HCT116 (cell line): ENCODE measurements around the gene ARHGAP23. TPM values are rescaled to one million over a fixed set of nuclear protein-coding genes. Genes with fewer than 3 reads are reported as not detected.

ENCODE experiments used
- ATAC-seq: fragments of 200-7000 bp; cut with Tn5 transposase; 2 replicates; pipeline ENCODE4 v1.9.1; 2020; ENCODE audit warnings: mild to moderate bottlenecking, moderate library complexity
- BruUV-seq: library from RNA; stranded (reverse); fragments of 400-500 nt; replicated peaks from 2 replicates; lab custom pipeline; 2021; lab: Mats Ljungman, UMichigan
- CTCF ChIA-PET: fragments of 300-600 bp; sonication (Branson Sonifier 250); formaldehyde crosslinking; loops from one replicate; lab custom pipeline; 2021; ENCODE audit warnings: antibody characterized with exemption; lab: Charles Lee
- POLR2A ChIA-PET: fragments of 300-600, 350-600 bp; sonication (Branson Sonifier 250); formaldehyde crosslinking; loops from one replicate; lab custom pipeline; 2021; ENCODE audit warnings: antibody characterized with exemption; lab: Charles Lee
- RAD21 ChIA-PET, 2 experiments: fragments of 300-600 bp; sonication (Branson Sonifier 250); formaldehyde crosslinking; loops; one replicate each; lab custom pipeline; 2023; ENCODE audit warnings: low total read pairs in 2 of 2; ENCODE audit not compliant: uncharacterized antibody in 2 of 2, unreplicated experiment in 2 of 2, low non-redundant PET in 1 of 2; lab: Charles Lee
- DNase-seq: peaks from one replicate; pipeline ENCODE4 v3.0.0-alpha.2; 2010; ENCODE audit warnings: low read depth, low spot score
- H2AFZ ChIP-seq: fragments of 200-600 bp; shearing (Covaris generic), sonication (generic); 2 replicates; pipeline ENCODE4 v1.6.1; 2017; ENCODE audit warnings: low read depth, mixed run types, mixed read lengths, antibody characterized with exemption, low read length; ENCODE audit not compliant: poor library complexity, severe bottlenecking
- H3K27ac ChIP-seq: 2 replicates; pipeline ENCODE4 v1.5.1; 2012; ENCODE audit warnings: low read depth, low read length
- H3K27me3 ChIP-seq: fragments of 200-600 bp; sonication (generic); 2 replicates; pipeline ENCODE4 v1.6.1; 2016; ENCODE audit warnings: mixed run types, low read length, mixed read lengths; ENCODE audit not compliant: insufficient read depth
- H3K36me3 ChIP-seq, 2 experiments: fragments of 200-500 bp in 1 of 2; fragments of 200-600 bp in 1 of 2; sonication (Bioruptor generic) in 1 of 2; sonication (generic) in 1 of 2; 2 replicates each; pipeline versions ENCODE4 v1.5.1 to v1.6.1; 2014 to 2016; ENCODE audit warnings: low read length in 2 of 2, inconsistent platforms in 1 of 2, mixed read lengths in 1 of 2, mixed run types in 1 of 2; ENCODE audit not compliant: insufficient read depth in 2 of 2, control insufficient read depth in 1 of 2
- H3K4me1 ChIP-seq, 2 experiments: fragments of 200-600 bp in 1 of 2; sonication (generic) in 1 of 2; 2 replicates each; pipeline versions ENCODE4 v1.5.1 to v1.6.1; 2012 to 2017; ENCODE audit warnings: low read length in 2 of 2, inconsistent platforms in 1 of 2, mild to moderate bottlenecking in 1 of 2, mixed read lengths in 1 of 2, mixed run types in 1 of 2, moderate library complexity in 1 of 2; ENCODE audit not compliant: insufficient read depth in 2 of 2, control insufficient read depth in 1 of 2
- H3K4me2 ChIP-seq: fragments of 200-600 bp; sonication (generic); 2 replicates; pipeline ENCODE4 v1.6.1; 2017; ENCODE audit warnings: mixed run types, low read length, mixed read lengths
- H3K4me3 ChIP-seq, 2 experiments: fragments of 200-600 bp in 1 of 2; sonication (generic) in 1 of 2; replicated peaks in 1 of 2; 2 replicates each; pipeline ENCODE4 v1.5.1; 2011 to 2016; ENCODE audit warnings: low read length in 2 of 2, control low read depth in 1 of 2, low read depth in 1 of 2, mild to moderate bottlenecking in 1 of 2, mixed read lengths in 1 of 2, mixed run types in 1 of 2
- H3K79me2 ChIP-seq: fragments of 200-600 bp; sonication (generic); 2 replicates; pipeline ENCODE4 v1.6.1; 2017; ENCODE audit warnings: mild to moderate bottlenecking, mixed run types, low read length, moderate library complexity, mixed read lengths; ENCODE audit not compliant: insufficient read depth
- H3K9ac ChIP-seq: fragments of 200-600 bp; sonication (generic); 2 replicates; pipeline ENCODE4 v1.6.1; 2016; ENCODE audit warnings: low read length, mixed read lengths
- H3K9me2 ChIP-seq: fragments of 200-600 bp; sonication (generic), shearing (Covaris generic); 2 replicates; pipeline ENCODE4 v1.6.1; 2017; ENCODE audit warnings: mixed run types, mild to moderate bottlenecking, moderate library complexity; ENCODE audit not compliant: insufficient read depth
- H3K9me3 ChIP-seq, 2 experiments: fragments of 200-500 bp in 1 of 2; fragments of 200-600 bp in 1 of 2; sonication (Bioruptor generic) in 1 of 2; sonication (generic) in 1 of 2; 2 replicates each; pipeline ENCODE4 v1.6.1; 2014 to 2017; ENCODE audit warnings: low read length in 2 of 2, mixed read lengths in 2 of 2, inconsistent platforms in 1 of 2, low read depth in 1 of 2, mild to moderate bottlenecking in 1 of 2, mixed run types in 1 of 2, moderate library complexity in 1 of 2; ENCODE audit not compliant: control insufficient read depth in 1 of 2, insufficient read depth in 1 of 2
- H4K20me1 ChIP-seq: fragments of 200-600 bp; sonication (generic), shearing (Covaris generic); 2 replicates; pipeline ENCODE4 v1.6.1; 2017; ENCODE audit warnings: mixed run types, mild to moderate bottlenecking, moderate library complexity; ENCODE audit not compliant: insufficient read depth
- EGR1 ChIP-seq: IDR thresholded peaks from 2 replicates; pipeline ENCODE4 v1.6.1; 2012; ENCODE audit warnings: low read depth
- ELF1 ChIP-seq: IDR thresholded peaks from 2 replicates; pipeline ENCODE4 v1.6.1; 2012; ENCODE audit warnings: low read depth, borderline replicate concordance
- POLR2A ChIP-seq: IDR thresholded peaks from 2 replicates; pipeline ENCODE4 v1.7.0; 2011; ENCODE audit warnings: borderline replicate concordance; ENCODE audit not compliant: insufficient read depth, insufficient read length; ENCODE audit errors: extremely low read depth
- POLR2AphosphoS5 ChIP-seq: IDR thresholded peaks from 2 replicates; pipeline ENCODE4 v1.6.1; 2011; ENCODE audit warnings: mild to moderate bottlenecking, low read depth, low read length, moderate library complexity
- SP1 ChIP-seq: IDR thresholded peaks from 2 replicates; pipeline ENCODE4 v1.6.1; 2012; ENCODE audit warnings: low read depth
- SRF ChIP-seq: IDR thresholded peaks from 2 replicates; pipeline ENCODE4 v1.6.1; 2012; ENCODE audit warnings: low read depth
- YY1 ChIP-seq: IDR thresholded peaks from 2 replicates; pipeline ENCODE4 v1.6.1; 2011; ENCODE audit warnings: low read length, low read depth, moderate library complexity, mild to moderate bottlenecking; ENCODE audit not compliant: insufficient replicate concordance; ENCODE audit errors: extremely low read depth
- ZNF274 ChIP-seq: fragments of 200-500 bp; sonication (Bioruptor generic); IDR thresholded peaks from 2 replicates; pipeline ENCODE4 v1.6.1; 2014; ENCODE audit warnings: mild to moderate bottlenecking, low read depth, low read length, inconsistent platforms
- intact Hi-C: fragments of 100-400 bp; cut with micrococcal nuclease; formaldehyde crosslinking; loops from 2 replicates; pipeline ENCODE4 v1.10.0; 2022
- total RNA-seq: library from RNA; stranded (reverse); gene quantifications from one replicate; pipeline ENCODE4 v1.2.1, GENCODE V29; 2021; ENCODE audit not compliant: unreplicated experiment
- TF ChIP-seq, protein P1 (sequence below): IDR thresholded peaks from 2 replicates; pipeline ENCODE4 v1.6.1; 2012; ENCODE audit warnings: low read depth
- TF ChIP-seq, protein P2 (sequence below): IDR thresholded peaks from 2 replicates; pipeline ENCODE4 v1.6.1; 2011; ENCODE audit warnings: mild to moderate bottlenecking, low read length, moderate library complexity; ENCODE audit not compliant: insufficient replicate concordance; ENCODE audit errors: extremely low read depth

The ARHGAP23 gene
- total RNA-seq, 1 experiment from 2014 or later = 41.0 TPM

DNA sequence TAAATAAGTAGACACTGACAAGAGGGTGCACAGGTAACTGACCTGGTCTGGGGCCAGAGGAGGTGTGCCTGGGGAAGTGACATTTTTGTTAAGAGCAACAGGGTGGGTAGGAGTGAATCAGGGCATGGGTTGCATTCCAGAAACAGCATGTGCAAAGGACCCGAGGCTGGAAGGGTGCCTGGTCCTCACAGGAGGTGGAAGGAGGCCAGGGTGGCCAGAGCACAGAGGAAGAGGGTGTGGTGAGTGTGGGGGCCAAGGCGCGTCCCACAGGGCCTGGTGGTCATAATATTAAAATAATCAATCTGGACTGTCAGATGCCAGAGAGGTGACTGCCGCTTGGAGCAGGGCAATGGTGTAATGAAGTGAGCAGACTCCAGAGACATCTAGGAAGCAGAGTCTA, 14.3 kb downstream of the ARHGAP23 start:
- intact Hi-C loops = no loop called here
- no peak overlapping the region for H3K27ac ChIP-seq
- H4K20me1 ChIP-seq = no peaks in the 10 kb centered on the region
- H3K9me3 ChIP-seq = no peaks in the 10 kb centered on the region
- no peak for DNase-seq
- no peaks in the 10 kb centered on the region for H3K36me3 ChIP-seq
- no peak overlapping the region for H2AFZ ChIP-seq
- peak overlapping the region; percentile 56 for H3K4me2 ChIP-seq
- no peak overlapping the region for H3K4me3 ChIP-seq
- TF ChIP-seq POLR2A (no peak), EGR1 (no peak)
- TF ChIP-seq, all 23 proteins: peak for 0
- POLR2A ChIA-PET = interaction anchor here (0.6 kb wide), 1 partner anchor 785 kb away, joined by 3 read pairs; no protein-coding TSS in a partner anchor
- peak; percentile 41 for ATAC-seq
- no peak overlapping the region for H3K9ac ChIP-seq
- CTCF ChIA-PET = no interaction called here
- RAD21 ChIA-PET = no interaction called here
- H3K27me3 ChIP-seq = no peaks in the 10 kb centered on the region
- H3K9me2 ChIP-seq = no peaks in the 10 kb centered on the region
- H3K4me1 ChIP-seq = peaks cover 21 to 34% of the 10 kb centered on the region in 2 experiments
- H3K79me2 ChIP-seq = no peaks in the 10 kb centered on the region
- BruUV-seq = no TSS peak

DNA sequence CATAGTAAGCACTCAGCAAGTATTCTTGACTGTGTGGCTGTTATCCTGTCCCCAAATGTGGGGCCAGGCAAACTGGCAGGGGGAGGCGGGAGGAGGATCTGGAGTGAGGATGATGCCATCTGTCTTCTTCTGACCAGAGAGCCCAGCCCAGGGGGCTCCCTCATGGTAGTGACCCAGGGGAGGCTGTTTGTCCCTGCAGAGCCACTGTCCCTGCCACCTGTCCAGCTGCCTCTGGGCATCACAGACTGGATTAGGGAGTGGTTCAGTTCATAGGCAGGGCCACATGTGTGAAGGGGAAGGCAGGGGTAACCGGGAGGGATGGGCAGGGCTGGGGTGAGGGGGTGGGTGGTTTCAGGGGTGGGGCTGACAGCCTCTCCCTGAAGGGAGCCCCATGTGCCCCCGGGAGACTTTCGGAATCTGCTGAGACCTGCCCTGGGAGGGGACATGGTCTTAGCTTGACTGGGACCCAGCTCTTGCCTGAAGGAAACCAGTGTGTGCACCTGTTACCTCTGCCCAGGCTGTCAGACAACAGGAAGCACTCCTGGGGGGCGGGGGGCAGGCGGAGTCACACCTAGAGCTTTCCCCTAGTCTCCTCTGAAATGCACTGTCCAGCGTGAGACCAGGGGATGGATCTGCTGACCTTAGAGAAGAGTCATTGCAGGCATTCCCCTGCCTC, 15.2 kb downstream of the ARHGAP23 start:
- ATAC-seq (peak; percentile 8; the same call in 1 of the 2 replicates), DNase-seq (no peak)
- no TSS peak for BruUV-seq
- H3K36me3 ChIP-seq = no peaks in the 10 kb centered on the region
- H3K9me2 ChIP-seq = no peaks in the 10 kb centered on the region
- peak overlapping the region; percentile 56 for H3K4me2 ChIP-seq
- ChIA-PET POLR2A (no interaction called here), CTCF (interaction anchor here (0.6 to 1.8 kb wide), 4 partner anchors 14 to 119 kb away, joined by 3 to 5 read pairs (median 4); no protein-coding TSS in a partner anchor), RAD21 (no interaction called here)
- no peak overlapping the region for H2AFZ ChIP-seq
- no peak overlapping the region for H3K9ac ChIP-seq
- H3K27me3 ChIP-seq = no peaks in the 10 kb centered on the region
- no peak overlapping the region for H3K4me3 ChIP-seq
- no peak overlapping the region for H3K27ac ChIP-seq
- no peaks in the 10 kb centered on the region for H3K9me3 ChIP-seq
- intact Hi-C loops = loop anchor here (1.0 kb wide), 1 partner anchor 42 kb away; no protein-coding TSS in a partner anchor
- TF ChIP-seq, protein P1, sequence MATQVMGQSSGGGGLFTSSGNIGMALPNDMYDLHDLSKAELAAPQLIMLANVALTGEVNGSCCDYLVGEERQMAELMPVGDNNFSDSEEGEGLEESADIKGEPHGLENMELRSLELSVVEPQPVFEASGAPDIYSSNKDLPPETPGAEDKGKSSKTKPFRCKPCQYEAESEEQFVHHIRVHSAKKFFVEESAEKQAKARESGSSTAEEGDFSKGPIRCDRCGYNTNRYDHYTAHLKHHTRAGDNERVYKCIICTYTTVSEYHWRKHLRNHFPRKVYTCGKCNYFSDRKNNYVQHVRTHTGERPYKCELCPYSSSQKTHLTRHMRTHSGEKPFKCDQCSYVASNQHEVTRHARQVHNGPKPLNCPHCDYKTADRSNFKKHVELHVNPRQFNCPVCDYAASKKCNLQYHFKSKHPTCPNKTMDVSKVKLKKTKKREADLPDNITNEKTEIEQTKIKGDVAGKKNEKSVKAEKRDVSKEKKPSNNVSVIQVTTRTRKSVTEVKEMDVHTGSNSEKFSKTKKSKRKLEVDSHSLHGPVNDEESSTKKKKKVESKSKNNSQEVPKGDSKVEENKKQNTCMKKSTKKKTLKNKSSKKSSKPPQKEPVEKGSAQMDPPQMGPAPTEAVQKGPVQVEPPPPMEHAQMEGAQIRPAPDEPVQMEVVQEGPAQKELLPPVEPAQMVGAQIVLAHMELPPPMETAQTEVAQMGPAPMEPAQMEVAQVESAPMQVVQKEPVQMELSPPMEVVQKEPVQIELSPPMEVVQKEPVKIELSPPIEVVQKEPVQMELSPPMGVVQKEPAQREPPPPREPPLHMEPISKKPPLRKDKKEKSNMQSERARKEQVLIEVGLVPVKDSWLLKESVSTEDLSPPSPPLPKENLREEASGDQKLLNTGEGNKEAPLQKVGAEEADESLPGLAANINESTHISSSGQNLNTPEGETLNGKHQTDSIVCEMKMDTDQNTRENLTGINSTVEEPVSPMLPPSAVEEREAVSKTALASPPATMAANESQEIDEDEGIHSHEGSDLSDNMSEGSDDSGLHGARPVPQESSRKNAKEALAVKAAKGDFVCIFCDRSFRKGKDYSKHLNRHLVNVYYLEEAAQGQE = no peak
- TF ChIP-seq YY1 (no peak), SRF (no peak), POLR2AphosphoS5 (no peak), ELF1 (no peak), EGR1 (no peak), SP1 (no peak), ZNF274 (no peak)
- TF ChIP-seq, protein P2, sequence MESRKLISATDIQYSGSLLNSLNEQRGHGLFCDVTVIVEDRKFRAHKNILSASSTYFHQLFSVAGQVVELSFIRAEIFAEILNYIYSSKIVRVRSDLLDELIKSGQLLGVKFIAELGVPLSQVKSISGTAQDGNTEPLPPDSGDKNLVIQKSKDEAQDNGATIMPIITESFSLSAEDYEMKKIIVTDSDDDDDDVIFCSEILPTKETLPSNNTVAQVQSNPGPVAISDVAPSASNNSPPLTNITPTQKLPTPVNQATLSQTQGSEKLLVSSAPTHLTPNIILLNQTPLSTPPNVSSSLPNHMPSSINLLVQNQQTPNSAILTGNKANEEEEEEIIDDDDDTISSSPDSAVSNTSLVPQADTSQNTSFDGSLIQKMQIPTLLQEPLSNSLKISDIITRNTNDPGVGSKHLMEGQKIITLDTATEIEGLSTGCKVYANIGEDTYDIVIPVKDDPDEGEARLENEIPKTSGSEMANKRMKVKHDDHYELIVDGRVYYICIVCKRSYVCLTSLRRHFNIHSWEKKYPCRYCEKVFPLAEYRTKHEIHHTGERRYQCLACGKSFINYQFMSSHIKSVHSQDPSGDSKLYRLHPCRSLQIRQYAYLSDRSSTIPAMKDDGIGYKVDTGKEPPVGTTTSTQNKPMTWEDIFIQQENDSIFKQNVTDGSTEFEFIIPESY = no peak
- no peaks in the 10 kb centered on the region for H4K20me1 ChIP-seq
- H3K4me1 ChIP-seq = peaks cover 30 to 44% of the 10 kb centered on the region in 2 experiments
- no peaks in the 10 kb centered on the region for H3K79me2 ChIP-seq
